Breast epithelium (tissue), 3 donors: ENCODE measurements around the gene RABGAP1L.

Experiments used
- POLR2A ChIP-seq: fragments of 450-650 bp; IDR thresholded peaks from one replicate; pipeline ENCODE4 v1.6.1; 2016; ENCODE audit warnings: antibody characterized with exemption, mild to moderate bottlenecking, moderate library complexity
- POLR2AphosphoS5 ChIP-seq, 3 donors: sonication (generic); formaldehyde crosslinking; IDR thresholded peaks; one replicate each; pipeline ENCODE4 v1.6.1; 2017; ENCODE audit warnings: antibody characterized with exemption in 3 of 3
- TF ChIP-seq, protein P1 (sequence below), 3 donors: fragments of 450-650 bp; IDR thresholded peaks; one replicate each; pipeline ENCODE4 v1.5.1; 2016 to 2017; ENCODE audit warnings: antibody characterized with exemption in 3 of 3, mild to moderate bottlenecking in 3 of 3, moderate library complexity in 3 of 3

DNA sequence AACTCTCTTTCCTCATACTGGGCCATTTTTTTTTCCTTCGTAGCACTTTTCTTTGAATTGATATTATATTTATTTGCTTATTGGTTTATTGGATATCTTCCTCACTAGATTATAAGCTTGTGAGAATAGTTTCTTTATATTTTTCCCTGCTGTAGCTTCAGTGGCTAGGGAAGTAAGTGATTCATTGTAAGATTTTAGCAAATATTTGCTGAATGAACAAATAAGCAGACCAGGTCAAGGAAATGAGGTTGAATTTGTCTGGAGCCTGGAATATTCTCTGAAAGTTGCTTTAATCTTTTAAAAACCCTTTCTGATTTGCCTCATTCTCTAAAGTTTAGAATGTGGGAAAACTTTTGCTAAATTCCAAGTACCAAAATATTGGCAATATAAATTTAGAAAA, 80.2 kb downstream of the RABGAP1L start:
- TF ChIP-seq POLR2AphosphoS5 (IDR thresholded peaks at IDR 0.05) (no peak), POLR2A (no peak)
- TF ChIP-seq, protein P1, sequence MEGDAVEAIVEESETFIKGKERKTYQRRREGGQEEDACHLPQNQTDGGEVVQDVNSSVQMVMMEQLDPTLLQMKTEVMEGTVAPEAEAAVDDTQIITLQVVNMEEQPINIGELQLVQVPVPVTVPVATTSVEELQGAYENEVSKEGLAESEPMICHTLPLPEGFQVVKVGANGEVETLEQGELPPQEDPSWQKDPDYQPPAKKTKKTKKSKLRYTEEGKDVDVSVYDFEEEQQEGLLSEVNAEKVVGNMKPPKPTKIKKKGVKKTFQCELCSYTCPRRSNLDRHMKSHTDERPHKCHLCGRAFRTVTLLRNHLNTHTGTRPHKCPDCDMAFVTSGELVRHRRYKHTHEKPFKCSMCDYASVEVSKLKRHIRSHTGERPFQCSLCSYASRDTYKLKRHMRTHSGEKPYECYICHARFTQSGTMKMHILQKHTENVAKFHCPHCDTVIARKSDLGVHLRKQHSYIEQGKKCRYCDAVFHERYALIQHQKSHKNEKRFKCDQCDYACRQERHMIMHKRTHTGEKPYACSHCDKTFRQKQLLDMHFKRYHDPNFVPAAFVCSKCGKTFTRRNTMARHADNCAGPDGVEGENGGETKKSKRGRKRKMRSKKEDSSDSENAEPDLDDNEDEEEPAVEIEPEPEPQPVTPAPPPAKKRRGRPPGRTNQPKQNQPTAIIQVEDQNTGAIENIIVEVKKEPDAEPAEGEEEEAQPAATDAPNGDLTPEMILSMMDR (IDR thresholded peaks at IDR 0.05), result no peak
